ENCODE results near the gene CDK3. TPM values are rescaled to one million over a fixed set of nuclear protein-coding genes. Genes with fewer than 3 reads are reported as not detected.
A peak's percentile ranks its signal among the peaks of the same experiment; 100 is the strongest.

The CDK3 gene
- total RNA-seq, 5 donors from 2014 or later (not counting 1 experiment from before 2014, with no cell fraction given) = 7.5 to 12.1 (median 9.0) TPM

DNA sequence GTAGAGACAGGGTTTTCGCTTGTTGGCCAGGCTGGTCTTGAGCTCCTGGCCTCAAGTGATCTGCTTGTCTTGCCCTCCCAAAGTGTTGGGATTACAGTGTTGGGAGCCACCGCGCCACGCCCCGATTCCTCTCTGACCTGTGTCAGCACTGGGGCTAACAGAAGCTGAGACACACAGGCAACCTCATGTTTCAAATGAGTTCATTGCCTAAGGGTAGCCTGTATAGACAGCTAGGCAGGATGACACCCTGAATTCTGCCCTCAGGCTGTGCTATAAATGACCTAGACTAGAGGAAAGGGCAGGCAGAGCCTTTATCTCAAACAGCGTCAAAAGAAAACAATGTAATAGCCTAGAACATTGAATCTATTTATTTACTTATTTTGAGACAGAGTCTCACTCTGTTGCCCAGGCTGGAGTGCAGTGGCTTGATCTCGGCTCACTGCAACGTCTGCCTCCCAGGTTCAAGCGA is 2.3 kb upstream of the CDK3 start:
- Histone ChIP-seq H3K27ac (ENCODE audit: low read length) (no peak overlapping the region), H3K27me3 (replicated peaks in 1 of 2; ENCODE audit: control insufficient read depth in 2 of 2, extremely low read depth in 1 of 2, insufficient read depth in 2 of 2, low read length in 1 of 2) (no peaks in the 10 kb centered on the region), H3K36me3 (ENCODE audit: control insufficient read depth in 2 of 2, extremely low read depth in 1 of 2, insufficient read depth in 1 of 2, low read length in 1 of 2) (peaks cover 0 to 1% of the 10 kb centered on the region in 2 donors), H3K4me3 (ENCODE audit: control insufficient read depth in 1 of 2, extremely low read depth in 1 of 2, low read length in 1 of 2) (no peak overlapping the region), H3K9me3 (no peaks in the 10 kb centered on the region), H3K4me1 (ENCODE audit: control insufficient read depth in 1 of 2, extremely low read depth in 1 of 2, insufficient read depth in 2 of 2, low read length in 2 of 2) (peaks cover 6 to 15% of the 10 kb centered on the region in 2 experiments)
- no peaks in the 10 kb centered on the region for H3K9me3 Mint-ChIP-seq
- no peak overlapping the region for H3K27ac Mint-ChIP-seq
- ChIA-PET CTCF (interaction anchor here (0.6 to 1.3 kb wide), 3 partner anchors 16 to 161 kb away, joined by 4 to 5 read pairs (median 4); no protein-coding TSS in a partner anchor), POLR2A (interaction anchor here in 1 of 2 donors (0.7 kb wide), 1 partner anchor 265 kb away, joined by 4 read pairs; no protein-coding TSS in a partner anchor)
- H3K27me3 Mint-ChIP-seq = no peaks in the 10 kb centered on the region
- peaks cover 13 to 16% (median 14%) of the 10 kb centered on the region in 3 donors for H3K4me1 Mint-ChIP-seq
- H3K4me3 Mint-ChIP-seq = no peak overlapping the region
- 98% methylated on average over 6 of the region's 9 CpGs for WGBS (ENCODE audit: insufficient coverage)
- ATAC-seq (replicated peaks in 1 of 4) (no peak), DNase-seq (no peak)
- no peaks in the 10 kb centered on the region for H3K36me3 Mint-ChIP-seq

DNA sequence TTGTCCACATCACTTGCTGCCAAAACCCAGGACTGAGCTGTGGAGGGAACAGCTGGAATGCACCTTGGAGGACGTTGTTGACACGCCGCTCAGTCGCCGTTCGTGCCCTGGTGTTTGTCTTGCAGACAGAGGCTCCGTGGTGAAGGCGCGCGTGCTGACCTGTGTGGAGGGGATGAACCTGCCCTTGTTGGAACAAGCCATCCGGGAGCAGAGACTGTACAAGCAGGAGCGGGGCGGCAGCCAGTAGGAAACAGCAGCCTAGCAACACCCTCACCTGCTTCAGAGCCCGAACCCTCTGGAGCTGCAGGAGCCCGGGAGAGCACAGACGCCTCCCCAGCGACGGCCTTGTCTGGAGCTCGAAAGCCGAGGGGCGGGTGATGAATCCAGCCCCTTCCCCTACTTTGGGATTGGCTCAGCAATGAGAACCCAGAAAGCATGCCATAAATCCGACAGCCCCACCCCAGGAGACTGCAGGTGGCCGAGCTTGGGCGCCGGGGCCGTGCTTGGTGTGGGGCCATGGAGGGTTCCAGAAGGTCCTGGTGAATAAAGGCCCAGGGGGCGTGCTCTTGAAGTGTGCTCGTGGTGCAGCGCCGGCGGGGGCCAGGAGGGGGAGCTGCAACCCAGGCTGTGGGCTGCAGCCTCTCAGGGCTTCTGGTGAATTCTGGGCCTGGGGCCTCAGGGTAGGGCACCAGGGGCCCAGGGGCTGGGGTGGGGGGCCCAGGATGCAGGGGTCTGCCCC is 470 bp upstream of the CDK3 start:
- Mint-ChIP-seq H3K36me3 (no peaks in the 10 kb centered on the region), H3K9me3 (no peaks in the 10 kb centered on the region), H3K27ac (no peak overlapping the region), H3K27me3 (no peaks in the 10 kb centered on the region), H3K4me3 (no peak overlapping the region), H3K4me1 (peaks cover 13 to 16% (median 15%) of the 10 kb centered on the region in 3 donors)
- ATAC-seq (replicated peaks in 1 of 4) (peak; percentile 67 to 69 (median 68)), DNase-seq (peak in 33 of 35 experiments; percentile 19 to 75 (median 48))
- Histone ChIP-seq H3K4me3 (ENCODE audit: control insufficient read depth in 1 of 2, extremely low read depth in 1 of 2, low read length in 1 of 2) (no peak overlapping the region), H3K36me3 (ENCODE audit: control insufficient read depth in 2 of 2, extremely low read depth in 1 of 2, insufficient read depth in 1 of 2, low read length in 1 of 2) (no peaks in the 10 kb centered on the region), H3K27ac (ENCODE audit: low read length) (no peak overlapping the region), H3K4me1 (ENCODE audit: control insufficient read depth in 1 of 2, extremely low read depth in 1 of 2, insufficient read depth in 2 of 2, low read length in 2 of 2) (peaks cover 6 to 15% of the 10 kb centered on the region in 2 experiments), H3K9me3 (no peaks in the 10 kb centered on the region), H3K27me3 (replicated peaks in 1 of 2; ENCODE audit: control insufficient read depth in 2 of 2, extremely low read depth in 1 of 2, insufficient read depth in 2 of 2, low read length in 1 of 2) (no peaks in the 10 kb centered on the region)
- WGBS (ENCODE audit: insufficient coverage) = 83% methylated on average over 29 of the region's 31 CpGs
- ChIA-PET POLR2A (interaction anchor here in 1 of 2 donors (0.6 kb wide), 1 partner anchor 179 kb away, joined by 3 read pairs; no protein-coding TSS in a partner anchor), CTCF (interaction anchor here (0.5 to 0.6 kb wide), 4 partner anchors 13 to 677 kb away, joined by 3 read pairs; no protein-coding TSS in a partner anchor)

DNA sequence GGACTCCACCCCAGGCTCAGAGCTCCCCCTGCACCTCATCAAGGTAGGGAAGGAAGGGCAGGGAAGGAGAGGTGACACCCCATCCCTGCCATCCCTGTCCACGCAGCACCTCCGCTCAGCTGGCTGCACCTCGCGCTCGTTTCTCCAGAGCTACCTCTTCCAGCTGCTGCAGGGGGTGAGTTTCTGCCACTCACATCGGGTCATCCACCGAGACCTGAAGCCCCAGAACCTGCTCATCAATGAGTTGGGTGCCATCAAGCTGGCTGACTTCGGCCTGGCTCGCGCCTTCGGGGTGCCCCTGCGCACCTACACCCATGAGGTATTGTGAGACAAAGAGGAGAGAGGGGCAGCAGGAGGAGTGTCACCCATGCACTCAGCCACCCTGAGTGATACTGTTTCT is 1.4 kb downstream of the CDK3 start:
- no peak for ATAC-seq (replicated peaks in 1 of 4)
- Histone ChIP-seq H3K36me3 (ENCODE audit: control insufficient read depth in 2 of 2, extremely low read depth in 1 of 2, insufficient read depth in 1 of 2, low read length in 1 of 2) (no peaks in the 10 kb centered on the region), H3K9me3 (no peaks in the 10 kb centered on the region), H3K27me3 (replicated peaks in 1 of 2; ENCODE audit: control insufficient read depth in 2 of 2, extremely low read depth in 1 of 2, insufficient read depth in 2 of 2, low read length in 1 of 2) (no peaks in the 10 kb centered on the region), H3K27ac (ENCODE audit: low read length) (no peak overlapping the region), H3K4me1 (ENCODE audit: control insufficient read depth in 1 of 2, extremely low read depth in 1 of 2, insufficient read depth in 2 of 2, low read length in 2 of 2) (peaks cover under 1 to 5% of the 10 kb centered on the region in 2 experiments), H3K4me3 (ENCODE audit: control insufficient read depth in 1 of 2, extremely low read depth in 1 of 2, low read length in 1 of 2) (no peak overlapping the region)
- Mint-ChIP-seq H3K9me3 (no peaks in the 10 kb centered on the region), H3K27ac (no peak overlapping the region), H3K27me3 (no peaks in the 10 kb centered on the region), H3K36me3 (no peaks in the 10 kb centered on the region), H3K4me3 (no peak overlapping the region), H3K4me1 (peaks cover 9 to 15% (median 12%) of the 10 kb centered on the region in 3 donors)
- ChIA-PET CTCF (interaction anchor here (0.6 to 1.5 kb wide), 3 partner anchors 9 to 52 kb away, joined by 3 to 5 read pairs (median 3); no protein-coding TSS in a partner anchor), POLR2A (no interaction called here)
- WGBS (ENCODE audit: insufficient coverage) = 91% methylated on average over 8 of the region's 12 CpGs
- DNase-seq = no peak

- no peak for ATAC-seq (replicated peaks in 1 of 4)
- ChIA-PET CTCF (interaction anchor here (0.6 to 1.2 kb wide), 4 partner anchors 10 to 88 kb away, joined by 3 to 7 read pairs (median 4); no protein-coding TSS in a partner anchor), POLR2A (no interaction called here)
- Mint-ChIP-seq H3K9me3 (no peaks in the 10 kb centered on the region), H3K4me3 (no peak overlapping the region), H3K36me3 (no peaks in the 10 kb centered on the region), H3K4me1 (peaks cover 2 to 8% (median 5%) of the 10 kb centered on the region in 3 donors), H3K27ac (no peak overlapping the region), H3K27me3 (no peaks in the 10 kb centered on the region)
- Histone ChIP-seq H3K4me3 (ENCODE audit: control insufficient read depth in 1 of 2, extremely low read depth in 1 of 2, low read length in 1 of 2) (no peak overlapping the region), H3K4me1 (ENCODE audit: control insufficient read depth in 1 of 2, extremely low read depth in 1 of 2, insufficient read depth in 2 of 2, low read length in 2 of 2) (no peaks in the 10 kb centered on the region), H3K27ac (ENCODE audit: low read length) (no peak overlapping the region), H3K27me3 (replicated peaks in 1 of 2; ENCODE audit: control insufficient read depth in 2 of 2, extremely low read depth in 1 of 2, insufficient read depth in 2 of 2, low read length in 1 of 2) (no peaks in the 10 kb centered on the region), H3K9me3 (no peaks in the 10 kb centered on the region), H3K36me3 (ENCODE audit: control insufficient read depth in 2 of 2, extremely low read depth in 1 of 2, insufficient read depth in 1 of 2, low read length in 1 of 2) (no peaks in the 10 kb centered on the region)
- no peak for DNase-seq
- WGBS (ENCODE audit: insufficient coverage) = 79% methylated on average over 5 of the region's 6 CpGs
Measured at GRCh38 chr17:76003915-76004314, 3.3 kb downstream of the CDK3 start.

- H3K9me3 ChIP-seq = no peaks in the 10 kb centered on the region
- DNase-seq (no peak), ATAC-seq (replicated peaks in 1 of 4) (no peak)
- no peaks in the 10 kb centered on the region for H3K4me1 ChIP-seq (ENCODE audit: control insufficient read depth in 1 of 2, extremely low read depth in 1 of 2, insufficient read depth in 2 of 2, low read length in 2 of 2)
- Mint-ChIP-seq H3K9me3 (no peaks in the 10 kb centered on the region), H3K27ac (no peak overlapping the region), H3K4me1 (peaks cover 2 to 10% (median 5%) of the 10 kb centered on the region in 3 donors), H3K27me3 (no peaks in the 10 kb centered on the region), H3K4me3 (no peak overlapping the region), H3K36me3 (no peaks in the 10 kb centered on the region)
- WGBS (ENCODE audit: insufficient coverage) = 89% methylated on average over 3 of the region's 8 CpGs
- CTCF ChIA-PET = interaction anchor here (0.5 to 1.7 kb wide), 4 partner anchors 87 to 742 kb away, joined by 3 to 4 read pairs (median 4); no protein-coding TSS in a partner anchor
- H3K27me3 ChIP-seq (replicated peaks in 1 of 2; ENCODE audit: control insufficient read depth in 2 of 2, extremely low read depth in 1 of 2, insufficient read depth in 2 of 2, low read length in 1 of 2) = no peaks in the 10 kb centered on the region
- H3K36me3 ChIP-seq (ENCODE audit: control insufficient read depth in 2 of 2, extremely low read depth in 1 of 2, insufficient read depth in 1 of 2, low read length in 1 of 2) = no peaks in the 10 kb centered on the region
- H3K4me3 ChIP-seq (ENCODE audit: control insufficient read depth in 1 of 2, extremely low read depth in 1 of 2, low read length in 1 of 2) = no peak overlapping the region
- H3K27ac ChIP-seq (ENCODE audit: low read length) = no peak overlapping the region
- POLR2A ChIA-PET = no interaction called here
Measured at GRCh38 chr17:76004750-76005262, 4.2 kb downstream of the CDK3 start.

DNA sequence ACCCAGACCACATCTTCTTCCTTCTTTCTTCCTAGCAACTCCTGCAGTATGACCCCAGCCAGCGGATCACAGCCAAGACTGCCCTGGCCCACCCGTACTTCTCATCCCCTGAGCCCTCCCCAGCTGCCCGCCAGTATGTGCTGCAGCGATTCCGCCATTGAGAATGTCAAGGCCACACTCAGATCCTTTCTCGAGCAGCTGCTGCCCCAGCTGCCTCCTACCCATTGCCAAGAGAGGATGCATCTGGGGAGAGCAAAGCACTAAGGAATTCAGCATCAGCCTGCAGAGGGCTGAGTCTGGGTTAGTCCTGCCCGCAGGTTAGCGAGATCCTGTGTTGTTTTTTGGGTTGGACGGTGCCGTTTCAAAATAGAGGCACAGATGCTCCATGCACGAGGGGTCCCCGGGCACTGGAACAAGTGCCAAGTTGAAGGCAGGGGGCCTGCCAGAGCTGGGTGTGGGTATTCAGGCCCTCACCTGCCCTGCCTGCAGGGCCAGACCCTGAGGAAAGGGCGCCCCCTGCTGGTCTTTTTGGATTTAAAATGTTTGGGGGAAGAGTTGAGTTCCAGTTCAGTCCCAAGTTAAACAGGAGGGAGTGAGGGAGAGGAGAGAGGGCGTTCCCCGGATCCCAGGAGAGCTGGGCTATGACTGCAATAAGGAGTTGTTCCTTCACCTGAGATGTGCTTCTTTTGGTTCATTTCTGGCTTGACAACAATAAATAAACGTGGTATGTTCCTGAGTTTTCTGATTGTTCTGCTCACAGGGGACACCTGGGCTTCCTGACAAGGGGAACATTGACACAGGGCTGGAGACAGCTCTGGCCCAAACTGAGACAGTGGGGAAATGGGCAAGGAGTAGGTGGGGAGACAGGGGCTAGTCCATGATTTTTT is 4.9 kb downstream of the CDK3 start:
- Mint-ChIP-seq H3K27me3 (no peaks in the 10 kb centered on the region), H3K27ac (no peak overlapping the region), H3K4me3 (no peak overlapping the region), H3K4me1 (peaks cover 2 to 10% (median 5%) of the 10 kb centered on the region in 3 donors), H3K9me3 (no peaks in the 10 kb centered on the region), H3K36me3 (no peaks in the 10 kb centered on the region)
- WGBS (ENCODE audit: insufficient coverage) = 65% methylated on average over 13 of the region's 16 CpGs
- H3K9me3 ChIP-seq = no peaks in the 10 kb centered on the region
- ChIA-PET POLR2A (no interaction called here), CTCF (interaction anchor here (0.6 to 1.7 kb wide), 10 partner anchors 9 to 784 kb away, joined by 3 to 10 read pairs (median 4); partner anchors contain the start of gene MRPL38 (in 1 of the 2))
- H3K4me1 ChIP-seq (ENCODE audit: control insufficient read depth in 1 of 2, extremely low read depth in 1 of 2, insufficient read depth in 2 of 2, low read length in 2 of 2) = no peaks in the 10 kb centered on the region
- H3K27ac ChIP-seq (ENCODE audit: low read length) = no peak overlapping the region
- H3K36me3 ChIP-seq (ENCODE audit: control insufficient read depth in 2 of 2, extremely low read depth in 1 of 2, insufficient read depth in 1 of 2, low read length in 1 of 2) = no peaks in the 10 kb centered on the region
- ATAC-seq (replicated peaks in 1 of 4) (peak; percentile 68 to 72 (median 71)), DNase-seq (peak; percentile 30 to 84 (median 70))
- H3K4me3 ChIP-seq (ENCODE audit: control insufficient read depth in 1 of 2, extremely low read depth in 1 of 2, low read length in 1 of 2) = no peak overlapping the region
- no peaks in the 10 kb centered on the region for H3K27me3 ChIP-seq (replicated peaks in 1 of 2; ENCODE audit: control insufficient read depth in 2 of 2, extremely low read depth in 1 of 2, insufficient read depth in 2 of 2, low read length in 1 of 2)
